HEK293 (cell line): ENCODE data around the gene CHST7.

ENCODE experiments used
- CTCF ChIA-PET: fragments of 350-600 bp; formaldehyde crosslinking; extraction: SDS; loops from one replicate; lab custom pipeline; 2021; ENCODE audit warnings: antibody characterized with exemption; lab: Yijun Ruan, JAX
- POLR2A ChIA-PET: fragments of 300-600 bp; formaldehyde crosslinking; extraction: SDS; loops from one replicate; lab custom pipeline; 2020; ENCODE audit warnings: antibody characterized with exemption, inconsistent platforms; lab: Yijun Ruan, JAX
- H3K27ac ChIP-seq: fragments of 200-500 bp; sonication (Bioruptor generic); 2 replicates; pipeline ENCODE4 v1.5.1; 2014; ENCODE audit warnings: low read depth, low read length, control low read depth, inconsistent platforms; ENCODE audit errors: extremely low read depth
- H3K36me3 ChIP-seq, 2 experiments: fragments of 200-500 bp in 1 of 2; sonication (Bioruptor generic) in 1 of 2; 1 replicate in 1 of 2; 2 replicates in 1 of 2; pipeline ENCODE4 v1.5.1; 2014 to 2017; ENCODE audit warnings: inconsistent platforms in 2 of 2, low read length in 2 of 2; ENCODE audit not compliant: control insufficient read depth in 2 of 2, insufficient read depth in 1 of 2
- H3K4me1 ChIP-seq: fragments of 200-500 bp; sonication (Bioruptor generic); 2 replicates; pipeline ENCODE4 v1.5.1; 2014; ENCODE audit warnings: mild to moderate bottlenecking, low read length, inconsistent platforms; ENCODE audit not compliant: control insufficient read depth, insufficient read depth
- H3K4me3 ChIP-seq: 2 replicates; pipeline ENCODE4 v1.5.1; 2011; ENCODE audit warnings: low read depth, mild to moderate bottlenecking, control low read depth, low read length, moderate library complexity
- H3K9me3 ChIP-seq: fragments of 200-500 bp; sonication (Bioruptor generic); 2 replicates; pipeline ENCODE4 v1.5.1; 2014; ENCODE audit warnings: low read depth, low read length, inconsistent platforms; ENCODE audit not compliant: control insufficient read depth, insufficient read depth
- BCL11A ChIP-seq: fragments of 450-650 bp; formaldehyde crosslinking; IDR thresholded peaks from 2 replicates; pipeline ENCODE4 v1.5.1; 2016; ENCODE audit warnings: low read depth, missing biosample characterization, missing genetic modification characterization
- GLIS1 ChIP-seq: fragments of 450-650 bp; formaldehyde crosslinking; IDR thresholded peaks from 2 replicates; pipeline ENCODE4 v1.5.1; 2016; ENCODE audit warnings: missing biosample characterization, missing genetic modification characterization
- HOXD13 ChIP-seq: sonication (generic); formaldehyde crosslinking; IDR thresholded peaks from 2 replicates; pipeline ENCODE4 v1.8.0; 2022; ENCODE audit warnings: missing genetic modification reagents, borderline replicate concordance
- PATZ1 ChIP-seq: fragments of 450-650 bp; formaldehyde crosslinking; IDR thresholded peaks from 2 replicates; pipeline ENCODE4 v1.5.1; 2016; ENCODE audit warnings: missing biosample characterization, missing genetic modification characterization
- PRDM10 ChIP-seq: fragments of 450-650 bp; formaldehyde crosslinking; IDR thresholded peaks from 2 replicates; pipeline ENCODE4 v1.5.1; 2016; ENCODE audit warnings: missing biosample characterization, missing genetic modification characterization
- SP3 ChIP-seq: fragments of 450-650 bp; formaldehyde crosslinking; IDR thresholded peaks from 2 replicates; pipeline ENCODE4 v1.5.1; 2016; ENCODE audit warnings: missing biosample characterization, missing genetic modification characterization
- ZBTB17 ChIP-seq: fragments of 450-650 bp; formaldehyde crosslinking; IDR thresholded peaks from 2 replicates; pipeline ENCODE4 v1.5.1; 2016; ENCODE audit warnings: missing biosample characterization, missing genetic modification characterization
- ZBTB49 ChIP-seq: fragments of 450-650 bp; formaldehyde crosslinking; IDR thresholded peaks from 2 replicates; pipeline ENCODE4 v1.5.1; 2016; ENCODE audit warnings: missing biosample characterization, missing genetic modification characterization, low read depth
- ZFP37 ChIP-seq: fragments of 450-650 bp; formaldehyde crosslinking; IDR thresholded peaks from 2 replicates; pipeline ENCODE4 v1.5.1; 2016; ENCODE audit warnings: missing biosample characterization, missing genetic modification characterization
- ZNF292 ChIP-seq: fragments of 450-650 bp; formaldehyde crosslinking; IDR thresholded peaks from 2 replicates; pipeline ENCODE4 v1.5.1; 2016; ENCODE audit warnings: low read depth, missing biosample characterization, missing genetic modification characterization, borderline replicate concordance
- ZNF341 ChIP-seq: fragments of 450-650 bp; formaldehyde crosslinking; IDR thresholded peaks from 2 replicates; pipeline ENCODE4; 2016; ENCODE audit warnings: low read depth, missing biosample characterization, missing genetic modification characterization
- ZNF48 ChIP-seq: fragments of 450-650 bp; formaldehyde crosslinking; IDR thresholded peaks from 2 replicates; pipeline ENCODE4 v1.5.1; 2016; ENCODE audit warnings: missing biosample characterization, missing genetic modification characterization
- ZNF555 ChIP-seq: fragments of 450-650 bp; formaldehyde crosslinking; conservative IDR thresholded peaks from 2 replicates; pipeline ENCODE4 v1.5.1; 2017; ENCODE audit warnings: missing biosample characterization, mild to moderate bottlenecking, missing genetic modification characterization, inconsistent platforms
- ZNF558 ChIP-seq: fragments of 450-650 bp; formaldehyde crosslinking; IDR thresholded peaks from 2 replicates; pipeline ENCODE4 v1.5.1; 2016; ENCODE audit warnings: missing biosample characterization, missing genetic modification characterization
- ZNF561 ChIP-seq: fragments of 450-650 bp; IDR thresholded peaks from 2 replicates; pipeline ENCODE4 v1.5.1; 2018; ENCODE audit warnings: missing biosample characterization, missing genetic modification characterization, borderline replicate concordance
- ZNF600 ChIP-seq: fragments of 450-650 bp; formaldehyde crosslinking; IDR thresholded peaks from 2 replicates; pipeline ENCODE4 v1.5.1; 2016; ENCODE audit warnings: missing biosample characterization, missing genetic modification characterization
- ZNF830 ChIP-seq: fragments of 450-650 bp; IDR thresholded peaks from 2 replicates; pipeline ENCODE4 v1.5.0; 2018; ENCODE audit warnings: missing biosample characterization, missing genetic modification characterization, low read depth, mild to moderate bottlenecking, moderate library complexity
- ZSCAN16 ChIP-seq: fragments of 450-650 bp; formaldehyde crosslinking; IDR thresholded peaks from 2 replicates; pipeline ENCODE4 v1.5.1; 2016; ENCODE audit warnings: missing biosample characterization, missing genetic modification characterization
- ZXDB ChIP-seq: fragments of 450-650 bp; formaldehyde crosslinking; IDR thresholded peaks from 2 replicates; pipeline ENCODE4 v1.5.1; 2016; ENCODE audit warnings: missing biosample characterization, missing genetic modification characterization
- TF ChIP-seq, protein P1 (sequence below): fragments of 450-650 bp; formaldehyde crosslinking; IDR thresholded peaks from 2 replicates; pipeline ENCODE4 v1.5.1; 2016; ENCODE audit warnings: missing biosample characterization, missing genetic modification characterization
- TF ChIP-seq, protein P2 (sequence below): fragments of 450-650 bp; formaldehyde crosslinking; IDR thresholded peaks from 2 replicates; pipeline ENCODE4 v1.5.1; 2016; ENCODE audit warnings: missing biosample characterization, missing genetic modification characterization

CHST7 gene

DNA sequence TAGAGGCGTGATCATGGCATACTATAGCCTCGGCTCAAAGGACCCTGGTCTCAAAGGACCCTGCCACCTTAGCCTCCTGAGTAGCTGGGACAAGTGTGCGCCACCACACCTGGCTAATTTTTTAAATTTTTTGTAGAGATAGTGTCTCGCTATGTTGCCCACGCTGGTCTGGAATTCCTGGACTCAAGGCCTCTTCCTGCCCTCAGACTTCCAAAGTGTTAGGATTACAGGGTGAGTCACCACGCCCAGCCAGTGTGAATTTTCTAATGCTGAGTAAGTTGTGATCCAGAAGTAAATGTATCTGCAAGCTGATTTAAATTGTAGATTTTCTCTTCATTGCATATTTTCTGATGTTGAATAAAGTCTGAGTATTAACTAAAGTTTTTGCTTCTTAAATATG, 25.7 kb upstream of the CHST7 start:
- H3K4me1 ChIP-seq, result no peaks in the 10 kb centered on the region
- peak; percentile 65; the same call in 1 of the 2 replicates for TF ChIP-seq ZNF600 (tag by site-specific recombination)
- TF ChIP-seq, protein P1, sequence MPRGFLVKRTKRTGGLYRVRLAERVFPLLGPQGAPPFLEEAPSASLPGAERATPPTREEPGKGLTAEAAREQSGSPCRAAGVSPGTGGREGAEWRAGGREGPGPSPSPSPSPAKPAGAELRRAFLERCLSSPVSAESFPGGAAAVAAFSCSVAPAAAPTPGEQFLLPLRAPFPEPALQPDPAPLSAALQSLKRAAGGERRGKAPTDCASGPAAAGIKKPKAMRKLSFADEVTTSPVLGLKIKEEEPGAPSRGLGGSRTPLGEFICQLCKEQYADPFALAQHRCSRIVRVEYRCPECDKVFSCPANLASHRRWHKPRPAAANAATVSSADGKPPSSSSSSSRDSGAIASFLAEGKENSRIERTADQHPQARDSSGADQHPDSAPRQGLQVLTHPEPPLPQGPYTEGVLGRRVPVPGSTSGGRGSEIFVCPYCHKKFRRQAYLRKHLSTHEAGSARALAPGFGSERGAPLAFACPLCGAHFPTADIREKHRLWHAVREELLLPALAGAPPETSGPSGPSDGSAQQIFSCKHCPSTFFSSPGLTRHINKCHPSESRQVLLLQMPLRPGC (tag by site-specific recombination), result no peak
- H3K9me3 ChIP-seq, result no peaks in the 10 kb centered on the region
- no peak overlapping the region for H3K4me3 ChIP-seq
- ChIA-PET CTCF (no interaction called here), POLR2A (no interaction called here)
- no peak overlapping the region for H3K27ac ChIP-seq
- H3K36me3 ChIP-seq, result peaks cover 15 to 26% of the 10 kb centered on the region in 2 experiments; a peak in 2 of 3 replicates

DNA sequence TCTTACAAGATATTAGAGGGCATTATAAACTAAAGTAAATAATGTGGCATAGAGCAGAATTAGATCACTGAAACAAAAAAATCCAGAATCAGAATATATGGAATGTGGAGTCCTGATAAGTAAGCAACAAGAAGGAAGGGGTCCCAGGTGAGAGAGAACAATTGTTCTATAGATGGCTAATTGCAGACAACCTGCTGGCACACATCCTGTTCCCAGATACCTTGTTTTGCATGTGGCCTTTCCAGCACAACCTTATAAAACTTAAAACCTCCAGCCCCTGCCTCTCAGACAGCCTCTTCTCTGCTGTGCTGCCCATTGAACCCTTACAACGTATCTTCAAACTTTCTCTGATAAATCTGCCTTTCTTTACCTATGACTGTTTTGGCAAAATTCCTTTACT, 23.7 kb upstream of the CHST7 start:
- H3K27ac ChIP-seq, result no peak overlapping the region
- TF ChIP-seq ZNF600 (tag by site-specific recombination), result no peak
- TF ChIP-seq SP3 (tag by site-specific recombination), result no peak
- TF ChIP-seq HOXD13 (CRISPR knock-in tag), result no peak
- no peak for TF ChIP-seq ZNF48 (tag by site-specific recombination)
- no peak for TF ChIP-seq ZNF561 (tag by site-specific recombination)
- no peak for TF ChIP-seq ZBTB17 (tag by site-specific recombination)
- no peak for TF ChIP-seq PATZ1 (tag by site-specific recombination)
- TF ChIP-seq ZFP37 (tag by site-specific recombination), result no peak
- TF ChIP-seq PRDM10, result no peak
- TF ChIP-seq ZNF292 (tag by site-specific recombination), result no peak
- TF ChIP-seq ZNF558 (tag by site-specific recombination), result no peak
- TF ChIP-seq BCL11A (tag by site-specific recombination), result no peak
- TF ChIP-seq ZNF830, result no peak
- no peak for TF ChIP-seq ZNF341 (tag by site-specific recombination)
- TF ChIP-seq ZXDB (tag by site-specific recombination), result no peak
- TF ChIP-seq ZSCAN16, result no peak
- TF ChIP-seq, protein P2, sequence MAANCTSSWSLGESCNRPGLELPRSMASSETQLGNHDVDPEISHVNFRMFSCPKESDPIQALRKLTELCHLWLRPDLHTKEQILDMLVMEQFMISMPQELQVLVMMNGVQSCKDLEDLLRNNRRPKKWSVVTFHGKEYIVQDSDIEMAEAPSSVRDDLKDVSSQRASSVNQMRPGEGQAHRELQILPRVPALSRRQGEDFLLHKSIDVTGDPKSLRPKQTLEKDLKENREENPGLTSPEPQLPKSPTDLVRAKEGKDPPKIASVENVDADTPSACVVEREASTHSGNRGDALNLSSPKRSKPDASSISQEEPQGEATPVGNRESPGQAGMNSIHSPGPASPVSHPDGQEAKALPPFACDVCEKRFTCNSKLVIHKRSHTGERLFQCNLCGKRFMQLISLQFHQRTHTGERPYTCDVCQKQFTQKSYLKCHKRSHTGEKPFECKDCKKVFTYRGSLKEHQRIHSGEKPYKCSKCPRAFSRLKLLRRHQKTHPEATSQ (tag by site-specific recombination), result no peak
- TF ChIP-seq ZNF555 (tag by site-specific recombination), result no peak
- TF ChIP-seq ZBTB49 (tag by site-specific recombination), result no peak
- TF ChIP-seq GLIS1 (tag by site-specific recombination), result no peak
- CTCF ChIA-PET, result no interaction called here
- no peaks in the 10 kb centered on the region for H3K9me3 ChIP-seq
- no peak overlapping the region for H3K4me3 ChIP-seq
- H3K36me3 ChIP-seq, result peaks cover 15 to 26% of the 10 kb centered on the region in 2 experiments; a peak in 2 of 3 replicates
- POLR2A ChIA-PET, result no interaction called here
- no peaks in the 10 kb centered on the region for H3K4me1 ChIP-seq
